G401 (cell line): ENCODE data around the gene GOPC. TPM values are rescaled to one million over a fixed set of nuclear protein-coding genes. Genes with fewer than 3 reads are reported as not detected.
"Not testable (repeated sequence)": the region's sequence is repeated elsewhere in the genome, so short reads cannot be mapped to it uniquely, and the experiment has no call there.

ENCODE experiments used
- DNase-seq: peaks from one replicate; pipeline ENCODE4 v3.0.0-alpha.2; 2015; ENCODE audit warnings: low spot score
- in situ Hi-C: cut with HindIII; loops from 2 replicates; pipeline ENCODE4 v1.10.0; 2016; ENCODE audit warnings: low sequenced_read_pairs, mixed read lengths
- total RNA-seq: library from RNA; depleted of rRNA; stranded (reverse); fragments of >200 nt; shearing (Covaris generic); gene quantifications from 2 replicates; pipeline ENCODE4 v1.2.3, GENCODE V29; 2014; rRNA removed

Gene GOPC
- 11.1 and 15.1 TPM in 2 replicates for total RNA-seq

DNA sequence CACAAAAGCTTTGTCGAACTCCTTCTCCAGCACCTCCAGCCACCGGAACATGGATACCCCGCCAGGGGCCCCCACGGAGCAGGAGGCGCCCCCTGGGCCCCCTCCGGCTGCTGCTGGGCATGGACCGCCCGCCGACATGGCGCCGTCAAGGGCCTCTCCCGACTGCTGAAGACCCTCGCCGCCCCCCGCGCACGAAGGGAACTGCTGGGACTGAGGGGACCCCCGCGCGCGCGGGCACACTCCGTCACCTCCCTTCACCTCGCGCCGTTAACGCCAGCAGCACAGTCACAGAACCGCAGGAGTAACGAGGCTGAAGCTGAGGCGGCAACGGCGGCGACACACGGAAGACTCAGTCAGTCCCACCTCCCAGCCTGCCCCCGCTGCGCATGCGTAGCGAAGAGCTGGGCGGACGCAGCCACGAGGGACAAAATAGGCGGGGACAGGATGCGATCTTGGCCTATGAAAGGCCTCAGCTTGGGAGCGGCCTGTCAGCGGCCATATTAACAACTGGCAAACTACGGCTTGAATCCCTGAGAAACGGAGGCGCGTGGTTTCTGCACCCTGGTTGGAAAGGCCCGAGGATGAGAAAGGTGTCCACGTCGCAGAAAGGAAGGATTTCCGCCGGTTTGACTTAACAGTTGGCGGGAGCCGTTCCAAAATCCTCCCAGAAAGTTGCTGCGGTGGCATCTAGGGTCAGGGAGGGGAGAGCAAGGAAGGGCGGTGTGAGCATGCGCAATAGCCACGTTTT, at the start of gene GOPC:
TSS of gene GOPC (minus strand) at position 361 of the 748 bp plus-strand sequence. CDS start at position 138, 223 bp downstream.
- in situ Hi-C loops, result no loop called here

DNA sequence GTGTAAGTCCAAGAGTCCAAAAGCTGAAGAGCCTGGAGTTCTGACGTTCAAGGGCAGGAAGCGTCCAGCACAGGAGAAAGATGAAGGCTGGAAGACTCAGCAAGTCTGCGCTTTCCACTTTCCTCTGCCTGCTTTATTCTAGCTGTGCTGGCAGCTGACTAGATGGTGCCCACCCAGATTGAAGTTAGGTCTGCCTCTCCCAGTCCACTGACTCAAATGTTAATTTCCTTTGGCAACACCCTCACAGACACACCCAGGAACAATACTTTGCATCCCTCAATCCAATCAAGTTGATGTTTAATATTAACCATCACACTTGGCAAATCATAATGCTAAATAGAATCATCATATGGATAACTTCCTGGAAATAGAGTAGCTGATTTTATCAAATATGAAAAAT, 49.7 kb upstream of the GOPC start:
- in situ Hi-C loops, result not testable (repeated sequence)

More for the DNA sequence above, at the start of gene GOPC:
- DNase-seq, result peak; percentile 99

DNA sequence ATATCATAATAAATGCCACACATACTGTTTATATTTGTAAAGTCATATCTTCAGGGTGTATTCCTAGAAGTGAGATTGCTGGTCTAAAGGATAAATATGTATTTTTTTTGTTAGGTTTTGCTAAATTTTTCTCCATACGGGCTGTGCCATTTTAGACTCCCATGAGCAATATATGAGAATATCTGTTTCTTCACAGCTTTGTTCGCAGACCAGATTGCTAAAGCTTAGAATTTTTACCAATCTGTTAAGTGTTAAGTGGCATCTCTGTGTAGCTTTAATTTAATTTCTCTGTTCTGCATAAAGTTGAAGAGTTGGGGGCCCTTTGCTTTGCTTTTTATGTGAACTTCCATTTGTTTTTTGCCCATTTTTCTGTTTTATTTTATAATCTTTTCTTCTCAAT, 40.7 kb upstream of the GOPC start:
- in situ Hi-C loops, result no loop called here
- DNase-seq, result no peak

More for the DNA sequence above, 49.7 kb upstream of the GOPC start:
- DNase-seq, result not testable (repeated sequence)

DNA sequence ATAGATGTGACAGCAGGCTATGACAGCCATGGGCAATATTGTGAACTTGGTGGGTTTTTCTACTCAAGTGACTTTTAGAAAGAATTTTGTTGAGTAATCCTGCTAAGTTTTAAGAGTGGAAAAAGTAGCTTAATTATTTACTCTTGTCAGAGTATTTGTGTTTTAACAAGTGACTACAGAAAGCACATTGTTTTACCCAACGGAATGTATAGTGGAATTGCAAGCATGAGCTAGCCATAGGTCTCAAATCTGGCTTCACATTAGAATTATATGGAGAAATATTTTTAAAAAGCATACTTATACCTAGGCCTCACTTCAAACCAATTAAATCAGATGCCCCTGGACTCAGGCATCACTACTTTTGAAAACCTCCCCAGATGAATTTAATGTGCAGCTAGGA, 35.5 kb upstream of the GOPC start:
- in situ Hi-C loops, result no loop called here
- DNase-seq, result no peak

DNA sequence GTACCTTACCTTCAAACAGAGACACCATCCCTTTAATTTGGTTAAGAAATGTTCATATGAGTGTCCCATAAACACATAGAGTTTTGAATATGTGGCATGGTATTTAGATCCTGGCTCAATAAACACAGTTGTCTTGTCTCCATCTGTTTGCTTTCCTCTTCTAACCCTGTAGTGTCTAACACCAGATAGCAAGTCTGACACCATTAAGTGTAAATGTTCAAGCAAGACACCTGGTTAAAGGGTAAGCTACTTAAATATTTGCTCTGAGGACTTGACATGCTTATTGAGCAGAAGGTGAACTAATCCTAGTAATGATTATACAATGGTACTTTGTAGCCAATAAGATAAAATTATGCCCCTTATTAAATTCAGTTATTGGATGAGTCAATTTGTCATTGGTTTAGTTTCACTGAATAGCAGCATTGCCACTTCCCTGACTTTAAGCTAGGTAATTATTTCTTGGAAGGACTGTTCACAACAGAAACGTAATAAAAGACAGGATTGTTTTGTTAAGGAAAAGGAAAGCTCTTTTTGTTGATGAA, 26.9 kb upstream of the GOPC start:
- in situ Hi-C loops, result no loop called here
- no peak for DNase-seq

DNA sequence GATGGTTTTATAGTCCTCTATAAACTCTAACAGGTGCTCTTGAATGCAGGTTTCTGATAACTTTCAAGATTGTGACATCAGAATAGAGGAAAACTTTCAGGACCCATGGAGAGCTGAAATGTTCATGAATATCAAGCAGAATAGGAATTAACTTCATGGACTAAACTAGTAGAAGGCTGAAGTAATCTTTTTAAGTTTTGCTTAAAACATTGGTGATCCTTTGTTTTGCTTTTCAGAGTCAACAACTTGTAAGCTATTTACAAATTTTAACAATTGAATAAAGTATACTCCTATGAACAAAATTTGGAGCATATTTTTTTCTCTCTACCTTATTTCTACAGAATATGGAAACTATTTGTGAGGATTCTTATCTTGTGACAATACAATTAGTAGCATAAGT, 25.2 kb upstream of the GOPC start:
- in situ Hi-C loops, result no loop called here
- DNase-seq, result no peak

DNA sequence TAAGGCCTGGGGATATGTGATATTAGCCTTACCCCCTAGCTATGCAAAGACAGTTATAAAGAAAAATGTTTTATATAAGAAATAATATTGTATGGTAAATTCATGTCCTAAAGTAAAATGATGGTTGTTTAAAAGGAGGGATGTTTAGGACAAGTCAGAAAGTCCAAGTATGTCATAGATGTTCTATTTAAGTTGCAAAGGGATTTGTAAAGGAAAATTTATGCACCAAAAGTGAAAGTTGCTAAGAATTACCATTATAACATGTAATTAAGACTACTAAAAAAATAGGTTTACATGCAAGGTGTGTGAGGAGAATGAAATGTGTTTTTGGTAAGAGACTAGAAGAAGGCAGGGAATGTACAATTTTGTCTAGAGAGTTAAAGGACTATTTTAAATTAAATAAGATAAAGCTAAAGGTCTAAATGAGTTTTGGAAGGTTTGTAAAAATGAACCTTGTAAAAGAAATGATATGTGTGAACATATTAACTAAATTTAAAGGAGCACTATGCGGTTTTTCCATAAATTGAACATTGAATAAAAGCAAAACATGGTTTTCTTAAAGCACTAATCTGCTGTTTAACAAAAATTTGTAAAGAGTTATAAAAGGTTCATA, 22.7 kb upstream of the GOPC start:
- in situ Hi-C loops, result no loop called here

DNA sequence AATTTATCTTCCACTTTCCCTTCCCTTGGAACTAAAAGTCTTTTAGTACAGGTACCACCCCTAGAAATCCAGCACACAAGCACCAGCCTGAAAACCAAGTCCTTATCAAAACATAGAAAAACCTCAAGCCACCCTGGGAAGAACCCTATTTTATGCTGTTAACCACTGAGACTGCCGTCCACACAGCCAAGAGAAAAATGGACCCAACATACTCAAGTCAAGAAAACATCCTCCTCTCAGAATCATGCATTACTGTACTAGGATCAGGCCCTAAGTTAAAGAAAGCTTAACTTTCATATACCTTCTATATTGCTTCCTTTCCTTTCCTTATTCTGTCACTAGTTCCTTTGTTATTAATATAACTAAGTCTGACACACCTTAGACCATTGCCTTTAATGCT, 16.9 kb upstream of the GOPC start:
- DNase-seq, result no peak
- in situ Hi-C loops, result no loop called here

More for the DNA sequence above, 22.7 kb upstream of the GOPC start:
- no peak for DNase-seq

DNA sequence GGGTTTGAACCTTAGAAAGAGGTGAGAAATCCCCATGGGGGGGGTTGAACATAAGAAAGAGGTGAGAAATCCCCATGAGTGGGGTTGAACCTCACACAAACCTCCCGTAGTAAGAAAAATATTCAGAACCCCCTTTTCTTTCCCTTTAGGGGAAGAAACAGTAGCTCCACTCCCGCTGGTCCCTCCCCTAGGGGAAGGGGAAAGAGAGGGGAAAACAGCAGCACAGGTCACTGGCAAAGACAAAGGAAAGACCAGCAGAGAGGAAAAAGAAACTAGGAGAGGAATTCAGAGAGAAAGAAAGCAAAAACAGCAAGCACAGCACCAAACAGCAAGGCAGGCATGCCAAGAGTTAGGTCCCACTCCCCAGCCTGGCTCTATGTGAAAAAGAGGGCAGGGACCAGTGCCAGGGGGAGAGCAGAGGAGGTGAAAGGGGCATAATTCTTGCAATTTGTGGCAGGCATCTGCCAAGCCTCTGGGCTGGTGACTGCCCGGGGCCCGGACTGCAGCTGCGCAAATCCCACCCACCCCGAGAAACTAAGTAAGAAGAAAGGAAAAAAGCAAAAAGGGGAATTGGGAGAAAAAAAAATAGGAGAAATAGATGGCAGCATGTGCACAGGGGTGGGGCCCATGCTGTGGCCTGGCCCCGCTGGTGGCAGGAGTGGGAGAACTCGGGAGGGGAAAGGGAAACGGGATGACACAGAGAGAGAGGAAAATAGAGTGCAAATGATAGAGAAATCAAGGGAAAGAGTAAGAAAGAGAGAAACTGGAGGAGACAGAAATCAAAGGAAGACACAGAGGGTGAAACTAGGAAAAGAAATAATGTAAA, 15.1 kb upstream of the GOPC start:
- no peak for DNase-seq
- in situ Hi-C loops, result no loop called here

DNA sequence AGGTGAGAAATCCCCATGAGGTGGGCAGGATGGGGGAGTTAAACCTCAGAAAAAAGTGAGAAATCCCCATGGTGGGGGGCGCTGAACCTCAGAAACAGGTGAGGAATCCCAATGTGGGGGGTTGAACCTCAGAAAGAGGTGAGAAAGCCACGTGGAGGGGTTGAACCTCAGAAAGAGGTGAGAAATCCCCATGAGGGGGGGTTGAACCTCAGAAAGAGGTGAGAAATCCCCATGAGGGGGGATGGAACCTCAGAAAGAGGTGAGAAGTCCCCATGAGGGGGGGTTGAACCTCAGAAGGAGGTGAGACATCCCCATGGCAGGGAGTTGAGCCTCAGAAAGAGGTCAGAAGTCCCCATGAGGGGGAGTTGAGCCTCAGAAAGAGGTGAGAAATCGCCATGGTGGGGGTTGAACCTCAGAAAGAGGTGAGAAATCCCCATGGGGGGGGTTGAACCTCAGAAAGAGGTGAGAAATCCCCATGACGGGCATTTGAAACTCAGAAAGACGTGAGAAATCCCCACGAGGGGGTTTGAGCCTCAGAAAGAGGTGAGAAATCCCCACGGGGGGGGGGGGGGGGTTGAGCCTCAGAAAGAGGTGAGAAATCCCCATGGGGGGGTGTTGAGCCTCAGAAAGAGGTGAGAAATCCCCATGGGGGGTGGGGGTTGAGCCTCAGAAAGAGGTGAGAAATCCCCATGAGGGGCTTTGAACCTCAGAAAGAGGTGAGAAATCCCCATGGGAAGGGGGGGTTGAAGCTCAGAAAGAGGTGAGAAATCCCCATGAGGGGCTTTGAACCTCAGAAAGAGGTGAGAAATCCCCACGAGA, 14.3 kb upstream of the GOPC start:
- in situ Hi-C loops, result no loop called here

DNA sequence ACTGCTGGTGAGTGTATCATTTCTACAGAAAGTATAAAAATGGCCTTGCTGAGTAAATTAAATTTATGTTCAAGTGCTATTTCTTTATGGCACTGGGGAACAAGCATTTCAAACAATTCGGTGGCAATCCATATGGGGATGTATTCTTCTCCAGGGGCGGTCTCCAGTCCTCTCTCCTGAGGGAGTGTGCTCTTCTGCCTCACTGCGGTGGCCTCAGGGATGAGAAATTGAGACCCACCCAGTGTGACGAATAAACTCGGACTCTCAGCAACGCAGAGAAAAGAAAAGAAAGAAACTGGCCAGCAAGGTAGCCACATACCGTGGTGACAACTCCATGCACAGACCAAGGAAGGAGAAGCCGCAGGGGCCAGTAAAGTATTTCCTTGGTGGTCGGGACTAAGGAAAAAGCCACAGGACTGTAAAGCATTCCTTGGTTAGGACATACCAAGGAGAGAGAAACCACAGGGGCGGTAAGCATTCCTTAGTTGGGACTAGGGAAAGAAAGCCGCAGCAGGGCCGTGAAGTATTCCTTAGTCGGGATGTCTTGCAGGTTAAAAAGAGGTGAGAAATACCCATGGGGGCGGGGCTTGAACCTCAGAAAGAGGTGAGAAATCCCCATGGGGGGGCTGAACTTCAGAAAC, 13.6 kb upstream of the GOPC start:
- in situ Hi-C loops, result no loop called here
- DNase-seq, result no peak

More for the DNA sequence above, 14.3 kb upstream of the GOPC start:
- DNase-seq, result no peak

DNA sequence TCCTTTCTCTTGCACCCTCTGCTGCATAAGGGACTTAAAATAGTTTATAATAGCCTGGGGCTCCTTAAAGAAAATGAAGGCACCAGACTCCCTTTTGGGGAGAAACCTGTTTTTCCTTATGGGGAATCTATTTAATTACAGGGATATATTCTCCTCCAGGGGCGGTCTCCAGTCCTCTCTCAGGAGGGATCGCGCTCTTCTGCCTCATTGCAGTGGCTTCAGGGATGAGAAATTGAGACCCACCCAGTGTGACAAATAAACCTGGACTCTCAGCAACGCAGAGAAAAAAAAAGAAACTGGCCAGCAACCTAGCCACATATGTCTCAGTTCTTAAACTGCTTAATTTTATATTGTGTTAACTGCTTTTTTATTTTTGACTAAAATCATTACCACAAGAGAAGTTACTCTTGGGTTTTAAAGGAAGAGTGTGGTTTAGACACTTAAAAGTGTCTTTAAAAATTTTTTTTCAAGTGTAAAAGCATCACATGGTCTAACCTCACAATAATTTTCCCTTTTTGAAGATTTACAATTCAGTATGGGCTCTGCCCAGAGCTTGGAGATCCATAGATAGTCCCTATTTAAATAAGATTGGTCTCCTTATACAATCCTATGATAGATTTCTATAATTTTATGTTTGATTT, 11.7 kb upstream of the GOPC start:
- in situ Hi-C loops, result no loop called here
- DNase-seq, result no peak

DNA sequence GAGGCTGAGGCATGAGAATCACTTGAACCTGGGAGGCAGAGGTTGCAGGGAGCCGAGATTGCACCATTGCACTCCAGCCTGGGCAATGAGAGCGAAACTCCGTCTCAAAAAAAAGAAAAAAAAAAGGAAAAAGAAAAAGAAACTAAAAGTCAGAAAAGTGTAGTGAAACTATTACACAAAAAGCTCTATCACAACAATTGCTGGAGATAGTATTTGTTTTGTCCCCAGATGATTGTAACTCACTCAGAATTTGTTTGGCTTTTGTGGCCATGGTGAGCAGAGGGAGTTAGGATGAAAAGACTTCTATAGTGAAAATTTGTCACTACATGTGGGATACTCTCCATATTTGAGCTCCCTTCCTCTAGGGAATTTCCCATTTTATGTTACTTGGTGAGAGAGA, 5.2 kb upstream of the GOPC start:
- DNase-seq, result no peak
- in situ Hi-C loops, result no loop called here

DNA sequence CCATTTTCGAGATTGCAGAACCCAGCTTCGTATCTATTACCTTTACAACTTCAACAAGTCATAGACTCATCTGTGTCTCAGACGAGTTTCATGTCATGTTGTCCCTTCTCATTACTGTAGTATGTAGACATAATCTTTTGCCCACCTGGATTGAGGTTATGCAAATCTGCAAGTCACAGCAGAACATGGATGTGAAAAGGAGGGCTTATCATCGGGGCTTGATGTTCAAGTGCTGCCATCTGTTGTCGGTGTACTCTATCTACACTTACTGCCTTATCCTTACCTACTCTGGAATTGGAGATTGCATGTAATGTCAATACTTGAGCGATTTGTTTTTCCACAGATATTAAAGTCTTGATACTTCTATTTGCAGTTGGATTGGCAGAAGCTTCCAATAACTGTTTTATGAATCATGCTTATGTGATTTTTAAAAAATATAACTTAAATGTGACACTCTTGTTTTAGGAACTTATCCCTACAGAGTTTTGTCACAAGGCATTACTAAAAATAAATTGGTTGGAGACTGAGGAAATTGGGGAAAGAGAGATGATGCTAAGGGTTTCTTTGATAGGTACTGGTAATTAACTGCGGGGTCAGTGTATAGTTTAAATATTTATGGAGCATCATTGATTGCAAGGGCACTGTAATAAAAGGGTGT, 3.0 kb upstream of the GOPC start:
- in situ Hi-C loops, result no loop called here
- DNase-seq, result peak; percentile 86

DNA sequence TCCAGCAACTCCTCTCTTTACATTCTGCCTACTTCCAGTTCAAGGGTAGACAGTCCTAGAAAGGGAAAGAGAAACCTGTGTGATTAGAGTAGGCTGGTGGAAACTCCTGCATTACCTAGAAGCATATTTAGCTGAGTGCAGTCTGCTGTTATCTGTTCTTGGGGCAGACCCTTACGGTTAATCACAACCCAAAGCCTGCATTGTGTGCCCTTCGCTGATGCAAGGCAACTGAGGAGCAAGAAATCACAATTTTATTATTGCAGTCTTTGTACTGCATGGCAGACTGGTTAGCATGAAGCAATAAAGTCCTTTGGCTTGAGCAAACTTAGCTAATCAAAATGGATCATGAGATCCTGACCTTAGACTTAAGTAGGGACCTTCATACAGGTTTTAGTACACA, 1.5 kb upstream of the GOPC start:
- in situ Hi-C loops, result no loop called here

DNA sequence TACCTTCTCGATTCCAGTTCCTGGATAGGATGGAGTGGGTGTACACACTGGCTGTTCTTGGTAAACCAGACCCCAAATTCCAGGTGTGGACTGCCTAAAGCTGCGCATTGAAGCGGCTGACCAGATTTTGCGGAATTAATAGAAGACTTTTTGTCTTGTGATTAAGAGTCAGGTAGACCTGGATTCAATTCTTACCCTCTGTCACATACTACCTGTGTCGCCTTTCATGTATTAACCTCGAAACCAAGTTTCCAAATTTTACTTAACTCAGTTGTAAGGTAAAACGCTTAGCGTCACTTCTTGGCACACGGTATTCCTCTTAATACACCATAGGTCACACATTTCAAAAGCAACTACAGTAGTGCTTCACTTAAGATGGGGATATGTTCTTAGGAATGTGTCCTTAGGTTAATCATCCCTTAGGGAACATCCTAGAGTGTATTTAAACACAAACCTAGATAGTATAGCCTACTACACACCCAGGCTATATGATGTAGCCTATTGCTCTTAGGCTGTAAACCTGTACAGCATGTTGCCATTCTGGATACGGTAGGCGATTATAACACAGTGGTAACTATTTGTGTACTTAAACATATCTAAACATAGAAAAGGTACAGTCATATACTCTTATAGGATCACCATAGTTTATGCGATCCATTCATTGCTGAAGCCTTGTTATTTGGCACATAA, 733 bp upstream of the GOPC start:
- in situ Hi-C loops, result no loop called here
- DNase-seq, result no peak

More for the DNA sequence above, 1.5 kb upstream of the GOPC start:
- DNase-seq, result no peak

DNA sequence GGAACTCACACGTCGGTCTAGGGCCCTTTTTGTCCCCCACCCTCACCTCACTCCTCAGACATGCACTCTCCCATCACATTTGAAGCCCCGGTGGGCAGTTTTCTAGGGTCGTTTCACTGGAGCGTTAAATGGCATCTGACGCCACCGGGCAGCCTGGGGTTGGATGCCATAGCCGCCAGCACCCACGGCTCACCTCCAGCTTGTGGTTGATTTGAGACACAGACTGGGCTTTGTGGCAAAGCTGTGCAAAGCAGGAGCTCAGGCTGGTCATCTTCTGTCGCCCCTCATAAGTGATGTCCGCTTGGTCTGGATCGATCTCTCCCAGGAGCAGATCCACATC, 530 bp downstream of the GOPC start:
- DNase-seq, result no peak
- in situ Hi-C loops, result no loop called here
